ENCODE measurements around the gene NPIPA5. TPM values are rescaled to one million over a fixed set of nuclear protein-coding genes. Genes with fewer than 3 reads are reported as not detected.
"Not testable (repeated sequence)": the region's sequence is repeated elsewhere in the genome, so short reads cannot be mapped to it uniquely, and the experiment has no call there.

The NPIPA5 gene
- total RNA-seq, 1 donor from 2014 or later = not detected

GRCh38 chr16:15422222-15422621, 44.1 kb upstream of the NPIPA5 start:
- Histone ChIP-seq H3F3A (ENCODE audit: low read depth) (no peaks in the 10 kb centered on the region), H2AFZ (replicated peaks) (no peak overlapping the region), H4K20me1 (ENCODE audit: low read depth) (no peaks in the 10 kb centered on the region), H3K27ac (no peak overlapping the region), H3K9ac (no peak overlapping the region), H3K4me2 (no peak overlapping the region), H3K4me1 (no peaks in the 10 kb centered on the region), H3K36me3 (no peaks in the 10 kb centered on the region), H3K27me3 (no peaks in the 10 kb centered on the region), H3K79me2 (ENCODE audit: low read depth) (no peaks in the 10 kb centered on the region), H3K9me3 (ENCODE audit: low read depth) (no peaks in the 10 kb centered on the region), H3K4me3 (no peak overlapping the region)
- H3K4me3 Mint-ChIP-seq = no peak overlapping the region
- no peak for DNase-seq (ENCODE audit: low spot score)
- no peaks in the 10 kb centered on the region for H3K36me3 Mint-ChIP-seq
- H3K4me1 Mint-ChIP-seq = no peaks in the 10 kb centered on the region
- no peaks in the 10 kb centered on the region for H3K9me3 Mint-ChIP-seq
- H3K27ac Mint-ChIP-seq = no peak overlapping the region
- TF ChIP-seq EZH2phosphoT487 (IDR thresholded peaks at IDR 0.05) (no peak), EZH2 (IDR thresholded peaks at IDR 0.05) (no peak)
- TF ChIP-seq, protein P1, sequence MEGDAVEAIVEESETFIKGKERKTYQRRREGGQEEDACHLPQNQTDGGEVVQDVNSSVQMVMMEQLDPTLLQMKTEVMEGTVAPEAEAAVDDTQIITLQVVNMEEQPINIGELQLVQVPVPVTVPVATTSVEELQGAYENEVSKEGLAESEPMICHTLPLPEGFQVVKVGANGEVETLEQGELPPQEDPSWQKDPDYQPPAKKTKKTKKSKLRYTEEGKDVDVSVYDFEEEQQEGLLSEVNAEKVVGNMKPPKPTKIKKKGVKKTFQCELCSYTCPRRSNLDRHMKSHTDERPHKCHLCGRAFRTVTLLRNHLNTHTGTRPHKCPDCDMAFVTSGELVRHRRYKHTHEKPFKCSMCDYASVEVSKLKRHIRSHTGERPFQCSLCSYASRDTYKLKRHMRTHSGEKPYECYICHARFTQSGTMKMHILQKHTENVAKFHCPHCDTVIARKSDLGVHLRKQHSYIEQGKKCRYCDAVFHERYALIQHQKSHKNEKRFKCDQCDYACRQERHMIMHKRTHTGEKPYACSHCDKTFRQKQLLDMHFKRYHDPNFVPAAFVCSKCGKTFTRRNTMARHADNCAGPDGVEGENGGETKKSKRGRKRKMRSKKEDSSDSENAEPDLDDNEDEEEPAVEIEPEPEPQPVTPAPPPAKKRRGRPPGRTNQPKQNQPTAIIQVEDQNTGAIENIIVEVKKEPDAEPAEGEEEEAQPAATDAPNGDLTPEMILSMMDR (IDR thresholded peaks at IDR 0.05) = no peak
- H3K27me3 Mint-ChIP-seq (ENCODE audit: insufficient read depth, low read depth) = no peaks in the 10 kb centered on the region

- H3K9ac ChIP-seq; H3K27me3 ChIP-seq; H3K27ac ChIP-seq; H3K27me3 Mint-ChIP-seq (ENCODE audit: insufficient read depth, low read depth); H3K9me3 Mint-ChIP-seq; H3K4me2 ChIP-seq; H3F3A ChIP-seq (ENCODE audit: low read depth); H4K20me1 ChIP-seq (ENCODE audit: low read depth); H2AFZ ChIP-seq (replicated peaks); H3K79me2 ChIP-seq (ENCODE audit: low read depth); H3K4me3 ChIP-seq; H3K4me1 Mint-ChIP-seq; H3K36me3 Mint-ChIP-seq; H3K9me3 ChIP-seq (ENCODE audit: low read depth); H3K4me1 ChIP-seq; H3K4me3 Mint-ChIP-seq; H3K27ac Mint-ChIP-seq; DNase-seq (ENCODE audit: low spot score); H3K36me3 ChIP-seq: not testable (repeated sequence)
Observed at GRCh38 chr16:15421696-15422095, 43.6 kb upstream of the NPIPA5 start.

- H3K27ac Mint-ChIP-seq = no peak overlapping the region
- Histone ChIP-seq H3K27me3 (no peaks in the 10 kb centered on the region), H3K9ac (no peak overlapping the region), H4K20me1 (ENCODE audit: low read depth) (no peaks in the 10 kb centered on the region), H3K4me1 (no peaks in the 10 kb centered on the region), H3K4me3 (no peak overlapping the region), H3F3A (ENCODE audit: low read depth) (no peaks in the 10 kb centered on the region), H3K79me2 (ENCODE audit: low read depth) (no peaks in the 10 kb centered on the region), H3K9me3 (ENCODE audit: low read depth) (no peaks in the 10 kb centered on the region), H3K27ac (no peak overlapping the region), H3K4me2 (no peak overlapping the region), H3K36me3 (no peaks in the 10 kb centered on the region), H2AFZ (replicated peaks) (no peak overlapping the region)
- H3K9me3 Mint-ChIP-seq = no peaks in the 10 kb centered on the region
- no peaks in the 10 kb centered on the region for H3K36me3 Mint-ChIP-seq
- TF ChIP-seq EZH2 (IDR thresholded peaks at IDR 0.05) (no peak), EZH2phosphoT487 (IDR thresholded peaks at IDR 0.05) (no peak)
- TF ChIP-seq, protein P1 (IDR thresholded peaks at IDR 0.05) = no peak
- no peaks in the 10 kb centered on the region for H3K27me3 Mint-ChIP-seq (ENCODE audit: insufficient read depth, low read depth)
- H3K4me1 Mint-ChIP-seq = no peaks in the 10 kb centered on the region
- H3K4me3 Mint-ChIP-seq = no peak overlapping the region
- no peak for DNase-seq (ENCODE audit: low spot score)
Observed at GRCh38 chr16:15418206-15418605, 40.1 kb upstream of the NPIPA5 start.

GRCh38 chr16:15417197-15417596, 39.1 kb upstream of the NPIPA5 start:
- Histone ChIP-seq H3F3A (ENCODE audit: low read depth) (no peaks in the 10 kb centered on the region), H3K9me3 (ENCODE audit: low read depth) (no peaks in the 10 kb centered on the region), H3K9ac (no peak overlapping the region), H3K79me2 (ENCODE audit: low read depth) (no peaks in the 10 kb centered on the region), H3K4me1 (no peaks in the 10 kb centered on the region), H3K4me2 (no peak overlapping the region), H4K20me1 (ENCODE audit: low read depth) (no peaks in the 10 kb centered on the region), H3K4me3 (no peak overlapping the region), H3K36me3 (no peaks in the 10 kb centered on the region), H3K27me3 (no peaks in the 10 kb centered on the region), H2AFZ (replicated peaks) (no peak overlapping the region), H3K27ac (no peak overlapping the region)
- no peak for DNase-seq (ENCODE audit: low spot score)
- H3K36me3 Mint-ChIP-seq = no peaks in the 10 kb centered on the region
- H3K4me1 Mint-ChIP-seq = no peaks in the 10 kb centered on the region
- H3K4me3 Mint-ChIP-seq = no peak overlapping the region
- no peaks in the 10 kb centered on the region for H3K9me3 Mint-ChIP-seq
- H3K27ac Mint-ChIP-seq = no peak overlapping the region
- H3K27me3 Mint-ChIP-seq (ENCODE audit: insufficient read depth, low read depth) = no peaks in the 10 kb centered on the region
- TF ChIP-seq, protein P1 (IDR thresholded peaks at IDR 0.05) = no peak
- TF ChIP-seq EZH2 (IDR thresholded peaks at IDR 0.05) (no peak), EZH2phosphoT487 (IDR thresholded peaks at IDR 0.05) (no peak)

Data from neural progenitor cell (in vitro differentiated cells).